Astrocyte (in vitro differentiated cells and primary cell): ENCODE measurements around the gene WAS.
"Not testable (repeated sequence)": the region's sequence is repeated elsewhere in the genome, so short reads cannot be mapped to it uniquely, and the experiment has no call there.

Experiments used
- CTCF ChIP-seq: IDR thresholded peaks from 2 replicates; pipeline ENCODE4 v1.5.1; 2011; ENCODE audit warnings: low read depth, mild to moderate bottlenecking, inconsistent platforms, low read length, moderate library complexity; ENCODE audit not compliant: insufficient read depth
- EZH2 ChIP-seq: IDR thresholded peaks from 2 replicates; pipeline ENCODE4 v1.6.1; 2012; ENCODE audit warnings: mild to moderate bottlenecking, low read length, inconsistent platforms; ENCODE audit not compliant: insufficient read depth

- TF ChIP-seq CTCF, EZH2: not testable (repeated sequence)
Observed at GRCh38 chrX:48680925-48681324, 2.7 kb upstream of the WAS start.
